Right ventricle myocardium inferior (tissue), 1 donor: ENCODE measurements around the gene SNX20. TPM values are rescaled to one million over a fixed set of nuclear protein-coding genes. Genes with fewer than 3 reads are reported as not detected.

Source experiments
- ATAC-seq: fragments of 200-7000 bp; cut with Tn5 transposase; one replicate; pipeline ENCODE4 v1.9.1; 2020; ENCODE audit warnings: mild to moderate bottlenecking, moderate library complexity
- DNase-seq: peaks from one replicate; pipeline ENCODE4 v3.0.0; 2021; ENCODE audit errors: missing footprints
- intact Hi-C: fragments of 100-400 bp; cut with DNase I; formaldehyde crosslinking; loops from one replicate; pipeline ENCODE4 v1.11.0; 2022
- total RNA-seq: library from RNA; stranded (reverse); fragmentation: NEBNext Ultra II Directional; extraction: Animal tissue kit (Norgen Biotek cat#: 25700); gene quantifications from one replicate; pipeline ENCODE4 v1.2.1, GENCODE V29; 2021
- donor health status: DM: no; HTN: yes; CAD: no; lungs with severe emphysema.

SNX20 gene
- total RNA-seq, 1 donor from 2014 or later: 0.95 TPM

- ATAC-seq (no peak), DNase-seq (no peak)
- intact Hi-C loops: no loop called here
These were observed 27.4 kb upstream of the SNX20 start for GRCh38 chr16:50708373-50709060.

DNA sequence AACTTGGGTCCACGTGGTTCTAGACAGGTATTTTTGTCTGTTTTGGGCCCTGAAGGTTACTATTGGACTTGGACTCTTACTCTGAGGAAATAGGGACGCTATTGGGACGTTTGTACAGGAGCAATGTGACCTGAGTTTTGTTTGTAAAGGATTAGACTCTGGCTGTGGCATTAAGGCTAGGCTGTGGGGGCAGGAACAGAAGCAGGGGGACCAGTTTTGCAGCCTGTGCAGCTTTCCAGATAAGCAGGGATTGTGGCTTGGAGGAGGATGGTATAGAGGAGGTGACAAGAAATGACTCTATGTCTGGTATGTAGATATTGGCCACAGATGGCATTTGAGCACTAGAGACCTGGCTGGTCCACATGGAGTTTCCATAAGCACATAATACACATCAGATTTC, 25.1 kb upstream of the SNX20 start:
- no peak for ATAC-seq
- intact Hi-C loops: no loop called here
- DNase-seq: no peak

GRCh38 chr16:50705436-50706110, 24.5 kb upstream of the SNX20 start:
- intact Hi-C loops: no loop called here
- DNase-seq: no peak
- ATAC-seq: no peak

- intact Hi-C loops: no loop called here
- ATAC-seq: no peak
- DNase-seq: no peak
These were observed 23.1 kb upstream of the SNX20 start for GRCh38 chr16:50704245-50704644.

DNA sequence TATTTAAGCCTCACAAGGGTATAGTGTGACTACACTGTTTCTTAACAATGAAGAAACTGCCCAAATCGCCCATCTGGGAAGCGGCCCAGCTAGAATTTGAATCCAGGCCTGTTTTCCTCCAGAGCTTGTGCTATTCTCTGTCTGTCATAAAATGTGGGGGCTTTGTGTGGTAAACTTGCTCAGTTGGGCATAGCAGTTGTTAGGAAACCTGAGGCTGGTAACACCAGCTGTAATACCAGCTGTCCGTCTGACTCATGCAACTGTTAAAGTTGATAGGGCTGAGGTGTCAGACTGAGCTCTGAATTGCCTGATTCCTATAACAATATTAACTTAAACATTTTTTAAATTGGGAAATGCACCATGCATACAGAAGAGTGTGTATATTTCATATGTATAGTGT, 21.6 kb upstream of the SNX20 start:
- intact Hi-C loops: no loop called here
- no peak for ATAC-seq
- no peak for DNase-seq

DNA sequence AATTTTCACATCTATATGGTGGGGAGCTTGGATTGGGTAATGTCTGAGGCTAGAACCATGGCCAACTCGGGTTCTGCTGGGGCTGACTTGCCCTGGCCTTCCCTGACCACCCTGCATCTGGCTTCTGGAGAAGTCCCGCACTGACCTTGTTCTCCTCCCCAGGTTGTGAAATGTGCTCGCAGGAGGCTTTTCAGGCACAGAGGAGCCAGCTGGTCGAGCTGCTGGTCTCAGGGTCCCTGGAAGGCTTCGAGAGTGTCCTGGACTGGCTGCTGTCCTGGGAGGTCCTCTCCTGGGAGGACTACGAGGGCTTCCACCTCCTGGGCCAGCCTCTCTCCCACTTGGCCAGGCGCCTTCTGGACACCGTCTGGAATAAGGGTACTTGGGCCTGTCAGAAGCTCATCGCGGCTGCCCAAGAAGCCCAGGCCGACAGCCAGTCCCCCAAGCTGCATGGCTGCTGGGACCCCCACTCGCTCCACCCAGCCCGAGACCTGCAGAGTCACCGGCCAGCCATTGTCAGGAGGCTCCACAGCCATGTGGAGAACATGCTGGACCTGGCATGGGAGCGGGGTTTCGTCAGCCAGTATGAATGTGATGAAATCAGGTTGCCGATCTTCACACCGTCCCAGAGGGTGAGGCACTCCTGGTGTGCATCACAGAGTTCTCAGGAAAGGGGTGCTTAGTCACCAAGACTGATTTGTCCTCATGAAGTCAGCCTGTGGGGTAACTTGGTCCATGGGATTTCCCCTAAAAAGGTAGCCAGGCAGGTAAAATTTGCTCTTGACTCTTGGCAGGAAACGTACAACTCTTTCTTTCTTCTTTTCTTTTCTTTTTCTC, 18.4 kb upstream of the SNX20 start:
- intact Hi-C loops: loop anchor here (5.0 kb wide), 1 partner anchor 43 kb away; the partner anchor contains the start of gene CYLD
- ATAC-seq (no peak), DNase-seq (no peak)

DNA sequence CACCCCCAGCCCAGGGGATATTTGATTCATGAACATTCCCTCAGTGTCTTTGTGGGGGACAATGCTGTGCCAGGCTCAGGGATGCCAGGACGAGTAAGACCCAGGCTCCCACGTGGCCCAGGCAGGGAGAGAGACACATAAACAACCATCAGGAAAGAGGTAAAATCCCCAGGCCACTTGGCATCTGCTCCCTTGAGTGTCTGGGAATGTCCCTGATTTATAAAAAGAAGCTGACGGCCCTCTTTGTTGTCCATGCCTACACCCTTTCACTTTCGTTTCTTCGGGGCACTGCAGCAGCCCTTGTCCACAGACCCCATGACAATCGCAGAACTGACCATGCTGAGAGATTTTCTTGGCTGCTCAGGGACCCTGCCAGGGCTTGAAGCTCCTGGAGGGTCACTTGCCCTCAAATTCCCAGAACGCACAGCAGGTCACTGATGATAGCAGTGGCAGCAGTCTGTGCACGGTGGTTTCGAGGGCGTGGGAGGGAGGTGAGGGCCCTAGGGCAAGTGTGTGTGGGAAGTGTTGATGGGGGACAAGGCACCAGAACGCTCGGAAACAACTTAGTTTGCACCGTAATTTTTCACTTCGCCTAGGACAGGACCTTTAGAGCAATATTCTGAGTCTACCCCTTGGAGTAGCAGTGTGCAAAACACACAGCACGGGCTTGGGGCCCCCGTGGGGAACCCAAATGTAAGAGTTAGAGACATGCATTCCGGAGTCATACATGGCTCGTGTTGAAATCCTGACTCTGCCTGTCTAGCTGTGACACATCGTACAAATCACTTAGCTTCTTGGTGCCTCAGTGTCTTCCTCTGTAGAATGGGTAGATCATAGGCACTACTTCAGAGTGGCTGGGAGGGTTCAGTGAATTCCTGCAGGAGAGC, 17.0 kb upstream of the SNX20 start:
- intact Hi-C loops: loop anchor here (5.0 kb wide), 1 partner anchor 44 kb away; the partner anchor contains the start of gene CYLD
- ATAC-seq (peak; percentile 39), DNase-seq (no peak)

DNA sequence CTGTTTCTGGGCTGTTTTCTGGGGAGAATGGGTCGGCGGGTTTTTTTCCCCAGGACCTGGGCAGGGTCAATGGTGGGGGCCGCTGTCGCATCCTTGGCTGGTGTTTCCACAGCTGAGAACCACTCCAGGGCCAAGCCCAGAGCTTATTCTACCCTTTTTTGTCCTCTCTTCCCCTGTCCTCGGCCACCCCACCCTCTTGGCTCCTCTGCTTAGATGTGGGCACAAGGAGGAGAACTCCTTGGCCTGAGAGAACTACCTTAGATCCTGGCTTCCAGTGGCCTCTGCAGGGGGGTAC, 16.3 kb upstream of the SNX20 start:
- intact Hi-C loops: loop anchor here (5.0 kb wide), 1 partner anchor 45 kb away; the partner anchor contains the start of gene CYLD
- DNase-seq: no peak
- no peak for ATAC-seq

DNA sequence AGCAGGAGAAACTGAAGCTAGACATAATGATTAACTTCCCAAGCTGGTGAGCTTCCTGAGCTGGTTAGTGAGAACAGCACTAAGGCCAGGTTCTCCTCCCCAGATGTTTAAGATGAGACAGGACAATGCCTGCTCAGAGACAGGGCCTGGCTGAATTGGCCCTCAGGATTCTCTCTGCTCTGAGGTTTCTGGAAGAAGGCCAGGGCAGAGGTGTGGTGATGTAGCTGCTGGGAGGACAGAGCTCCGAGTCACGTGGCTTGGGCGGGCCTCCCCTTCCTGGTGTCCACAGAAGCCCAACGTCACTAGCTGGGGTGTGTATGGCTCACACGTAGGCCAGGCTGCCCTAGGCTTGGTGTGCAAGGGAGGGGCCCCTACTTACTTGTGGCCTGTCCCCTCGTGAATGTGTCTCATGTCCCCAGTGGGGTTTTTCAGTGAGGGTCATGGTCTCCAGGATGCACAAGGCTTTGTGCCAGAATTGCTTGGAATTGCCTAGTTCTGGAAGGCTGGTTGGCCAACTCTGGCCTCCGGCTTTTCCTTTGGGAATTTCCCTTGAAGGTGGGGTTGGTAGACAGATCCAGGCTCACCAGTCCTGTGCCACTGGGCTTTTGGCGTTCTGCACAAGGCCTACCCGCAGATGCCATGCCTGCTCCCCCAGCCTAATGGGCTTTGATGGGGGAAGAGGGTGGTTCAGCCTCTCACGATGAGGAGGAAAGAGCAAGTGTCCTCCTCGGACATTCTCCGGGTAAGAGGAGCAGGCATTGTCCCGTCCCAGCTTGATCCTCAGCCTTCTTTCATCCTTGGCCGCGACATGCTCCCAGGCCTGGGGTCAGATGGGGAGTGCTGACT, 15.7 kb upstream of the SNX20 start:
- ATAC-seq (peak; percentile 55), DNase-seq (peak; percentile 93)
- intact Hi-C loops: loop anchor here (5.0 kb wide), 1 partner anchor 46 kb away; the partner anchor contains the start of gene CYLD

DNA sequence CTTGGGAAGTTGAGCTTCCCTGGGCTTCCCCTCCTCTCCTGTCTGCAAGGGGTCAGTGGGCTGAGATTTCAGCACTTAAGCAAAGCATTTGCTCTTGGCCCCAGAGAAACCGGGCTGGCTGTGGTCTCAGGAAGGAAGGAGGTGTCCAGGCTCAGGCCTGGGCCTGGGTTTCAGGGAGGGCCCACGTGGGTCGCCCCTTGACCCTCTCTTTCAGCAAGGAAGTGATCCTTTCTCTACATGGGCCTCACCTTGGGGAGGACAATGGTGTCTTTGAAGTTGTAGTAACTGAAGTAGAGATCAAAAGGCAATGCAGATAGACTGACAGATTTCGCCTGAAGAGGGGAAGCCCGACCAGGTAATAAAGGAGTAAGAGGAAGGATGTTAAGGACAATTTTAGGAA, 15.0 kb upstream of the SNX20 start:
- no peak for ATAC-seq
- intact Hi-C loops: loop anchor here (5.0 kb wide), 1 partner anchor 46 kb away; the partner anchor contains the start of gene CYLD
- no peak for DNase-seq

GRCh38 chr16:50695017-50696000, 14.2 kb upstream of the SNX20 start:
- intact Hi-C loops: loop anchor here (5.0 kb wide), 1 partner anchor 47 kb away; the partner anchor contains the start of gene CYLD
- DNase-seq (no peak), ATAC-seq (peak; percentile 24)

DNA sequence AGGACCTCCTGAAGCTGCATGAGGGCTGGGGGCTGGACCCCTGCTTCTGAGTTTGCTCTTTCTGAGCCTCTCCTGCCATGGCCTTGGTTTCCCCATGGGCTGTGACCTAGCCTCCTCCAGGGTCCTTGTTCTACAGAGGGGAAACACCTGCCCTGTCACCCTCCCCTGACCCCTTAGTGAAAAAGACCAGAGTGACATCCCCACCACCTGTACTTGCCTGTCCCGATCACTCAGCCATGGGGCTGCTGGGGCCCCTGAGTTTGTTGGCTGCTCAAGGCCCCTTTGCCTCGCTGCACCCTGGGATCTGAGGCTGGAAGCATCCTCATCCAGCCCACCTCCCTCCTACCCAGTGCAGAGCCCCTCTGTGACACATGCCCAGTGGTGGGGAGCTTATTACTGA, 13.1 kb upstream of the SNX20 start:
- intact Hi-C loops: no loop called here
- no peak for DNase-seq
- no peak for ATAC-seq

GRCh38 chr16:50692999-50693781, 12.1 kb upstream of the SNX20 start, which contains the start of gene NOD2:
TSS of gene NOD2 (plus strand) at chr16:50693606. CDS start at chr16:50699496, 5,890 bp downstream.
- intact Hi-C loops: no loop called here
- ATAC-seq (peak; percentile 48), DNase-seq (no peak)

GRCh38 chr16:50692644-50692998, 11.5 kb upstream of the SNX20 start:
- intact Hi-C loops: no loop called here
- ATAC-seq (no peak), DNase-seq (no peak)

DNA sequence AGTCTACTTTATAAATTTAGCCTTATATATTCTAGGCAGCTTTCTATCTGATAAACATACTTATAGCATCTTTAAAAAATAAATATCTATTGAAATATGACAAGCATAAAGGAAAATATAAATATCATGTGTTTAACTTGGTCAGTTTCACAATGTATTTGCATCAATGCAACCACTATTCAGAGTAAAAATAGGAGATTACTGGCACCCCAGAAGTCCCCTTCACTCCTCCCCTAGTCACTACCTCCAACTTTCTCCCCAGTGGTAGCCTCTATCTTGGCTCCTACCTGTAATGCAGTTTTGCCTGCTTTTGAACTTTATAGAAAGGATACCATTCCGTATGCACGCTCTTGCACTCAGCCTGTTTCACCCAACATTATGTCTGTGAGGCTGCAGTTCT, 9.1 kb upstream of the SNX20 start:
- no peak for ATAC-seq
- intact Hi-C loops: no loop called here
- DNase-seq: no peak

- DNase-seq (no peak), ATAC-seq (no peak)
- intact Hi-C loops: no loop called here
These were observed 7.8 kb upstream of the SNX20 start for GRCh38 chr16:50688867-50689266.
